Panc1 (cell line): ENCODE results near the gene CAMK1G. TPM values are rescaled to one million over a fixed set of nuclear protein-coding genes. Genes with fewer than 3 reads are reported as not detected.

Experiments
- ATAC-seq: fragments of 200-7000 bp; cut with Tn5 transposase; 2 replicates; pipeline ENCODE4 v1.9.1; 2020; ENCODE audit warnings: mild to moderate bottlenecking, moderate library complexity
- BruUV-seq: library from RNA; stranded (reverse); fragments of 400-500 nt; replicated peaks from 2 replicates; lab custom pipeline; 2021; lab: Mats Ljungman, UMichigan
- CTCF ChIA-PET: fragments of 300-600 bp; sonication (Branson Sonifier 250); formaldehyde crosslinking; loops from one replicate; lab custom pipeline; 2022; ENCODE audit warnings: antibody characterized with exemption; lab: Charles Lee
- POLR2A ChIA-PET: fragments of 300-600 bp; sonication (Branson Sonifier 250); formaldehyde crosslinking; loops from one replicate; lab custom pipeline; 2022; ENCODE audit warnings: antibody characterized with exemption; lab: Charles Lee
- DNase-seq: peaks from one replicate; pipeline ENCODE4 v3.0.0-alpha.2; 2010; ENCODE audit warnings: low read depth, low spot score
- H3K27ac ChIP-seq: 2 replicates; pipeline ENCODE4 v1.5.1; 2011; ENCODE audit warnings: mild to moderate bottlenecking, low read length, inconsistent platforms
- H3K27me3 ChIP-seq: fragments of 200-500 bp; sonication (Bioruptor generic); 2 replicates; pipeline ENCODE4 v1.6.0; 2014; ENCODE audit warnings: low read length, inconsistent platforms; ENCODE audit not compliant: control insufficient read depth, insufficient read depth
- H3K36me3 ChIP-seq: fragments of 200-500 bp; sonication (Bioruptor generic); 2 replicates; pipeline ENCODE4 v1.5.1; 2014; ENCODE audit warnings: inconsistent platforms, mild to moderate bottlenecking, low read length, moderate library complexity; ENCODE audit not compliant: control insufficient read depth, insufficient read depth
- H3K4me1 ChIP-seq: 2 replicates; pipeline ENCODE4 v1.5.1; 2011; ENCODE audit warnings: inconsistent platforms, mild to moderate bottlenecking, low read length, moderate library complexity; ENCODE audit not compliant: control insufficient read depth, insufficient read depth
- H3K4me3 ChIP-seq, 2 experiments: 2 replicates each; pipeline ENCODE4 v1.5.1; 2011 to 2012; ENCODE audit warnings: low read depth in 2 of 2, low read length in 2 of 2, mild to moderate bottlenecking in 2 of 2, inconsistent platforms in 1 of 2, moderate library complexity in 1 of 2
- H3K9me3 ChIP-seq: fragments of 200-500 bp; sonication (Bioruptor generic); 2 replicates; pipeline ENCODE4 v1.5.1; 2014; ENCODE audit warnings: low read depth, mild to moderate bottlenecking, inconsistent platforms, low read length, moderate library complexity; ENCODE audit not compliant: control insufficient read depth, insufficient read depth
- CTCF ChIP-seq: fragments of 450-650 bp; IDR thresholded peaks from 2 replicates; pipeline ENCODE4 v1.5.1; 2017; ENCODE audit warnings: mild to moderate bottlenecking
- POLR2AphosphoS5 ChIP-seq: IDR thresholded peaks from 2 replicates; pipeline ENCODE4 v1.6.1; 2012; ENCODE audit warnings: mild to moderate bottlenecking, low read depth, low read length, moderate library complexity
- REST ChIP-seq, 2 experiments: IDR thresholded peaks; 2 replicates each; pipeline ENCODE4 v1.6.1; 2011 to 2012; ENCODE audit warnings: low read depth in 2 of 2, control low read depth in 1 of 2, low read length in 1 of 2, mild to moderate bottlenecking in 1 of 2, moderate library complexity in 1 of 2; ENCODE audit not compliant: insufficient read depth in 1 of 2
- SIN3A ChIP-seq: IDR thresholded peaks from 2 replicates; pipeline ENCODE4 v1.6.1; 2012; ENCODE audit warnings: low read depth, mild to moderate bottlenecking, low read length, moderate library complexity, borderline replicate concordance; ENCODE audit not compliant: insufficient read depth
- TCF7L2 ChIP-seq: IDR thresholded peaks from 2 replicates; pipeline ENCODE4 v1.6.1; 2011; ENCODE audit warnings: mild to moderate bottlenecking, low read depth, low read length, inconsistent platforms
- in situ Hi-C: cut with HindIII; loops from 2 replicates; pipeline ENCODE4 v1.10.0; 2016; ENCODE audit warnings: low sequenced_read_pairs, low pct_unique_long_range_greater_than_20kb
- intact Hi-C: fragments of 100-400 bp; cut with micrococcal nuclease; formaldehyde crosslinking; loops from one replicate; pipeline ENCODE4 v1.10.0; 2022; ENCODE audit not compliant: unreplicated experiment
- total RNA-seq: library from RNA; stranded (reverse); gene quantifications from one replicate; pipeline ENCODE4 v1.2.1, GENCODE V29; 2021; ENCODE audit not compliant: unreplicated experiment

Gene CAMK1G
- total RNA-seq, 1 experiment from 2014 or later: not detected

GRCh38 chr1:209565759-209566678, 17.5 kb upstream of the CAMK1G start:
- Histone ChIP-seq H3K9me3 (no peaks in the 10 kb centered on the region), H3K36me3 (no peaks in the 10 kb centered on the region), H3K4me1 (no peaks in the 10 kb centered on the region), H3K27me3 (no peaks in the 10 kb centered on the region), H3K4me3 (no peak overlapping the region), H3K27ac (no peak overlapping the region)
- ChIA-PET POLR2A (no interaction called here), CTCF (interaction anchor here (1.1 to 1.5 kb wide), 2 partner anchors 24 to 318 kb away, joined by 3 read pairs; no protein-coding TSS in a partner anchor)
- ATAC-seq: peak; percentile 97
- in situ Hi-C loops: no loop called here
- intact Hi-C loops: loop anchor here (5.0 to 10.0 kb wide), 3 partner anchors 214 to 361 kb away; no protein-coding TSS in a partner anchor
- peak; percentile 38 for DNase-seq
- BruUV-seq: no TSS peak
- no peak for TF ChIP-seq TCF7L2
- peak; percentile 87 for TF ChIP-seq CTCF

DNA sequence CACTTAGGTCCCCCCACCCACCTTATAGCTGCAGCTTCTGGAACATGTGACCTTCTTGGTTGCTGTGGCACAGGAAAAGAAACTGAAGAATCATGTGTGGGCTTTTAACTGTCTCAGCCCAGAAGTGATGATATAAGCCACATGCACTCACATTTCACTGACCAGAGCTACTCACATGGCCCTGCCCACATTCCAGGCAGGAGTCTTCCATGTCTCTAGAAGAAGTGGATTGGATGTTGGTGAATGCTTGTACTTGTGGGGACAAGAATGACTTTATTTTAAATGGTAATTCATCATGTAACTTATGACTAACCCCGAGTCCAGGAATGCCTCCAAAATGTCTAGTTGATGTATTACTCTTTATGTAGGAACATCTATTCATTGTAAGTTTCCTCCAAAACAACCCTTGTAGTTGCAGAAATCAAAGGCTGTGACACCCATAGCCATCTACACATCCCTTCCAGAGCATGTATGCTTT, 15.8 kb upstream of the CAMK1G start:
- Histone ChIP-seq H3K27ac (no peak overlapping the region), H3K27me3 (0 out of 2 replicates have a peak, but pooled peaks cover 4% of the 10 kb centered on the region), H3K4me3 (no peak overlapping the region), H3K9me3 (no peaks in the 10 kb centered on the region), H3K36me3 (no peaks in the 10 kb centered on the region), H3K4me1 (no peaks in the 10 kb centered on the region)
- CTCF ChIA-PET: no interaction called here
- intact Hi-C loops: loop anchor here (2.0 to 10.0 kb wide), 4 partner anchors 125 to 363 kb away; no protein-coding TSS in a partner anchor
- no peak for ATAC-seq
- in situ Hi-C loops: no loop called here
- no TSS peak for BruUV-seq
- POLR2A ChIA-PET: no interaction called here
- no peak for DNase-seq
- TF ChIP-seq CTCF: no peak
- no peak for TF ChIP-seq TCF7L2
- TF ChIP-seq REST (IDR thresholded peaks at IDR 0.05; ENCODE audit: insufficient read depth in 1 of 2, low read depth in 2 of 2, low read length in 1 of 2): no peak
- TF ChIP-seq POLR2AphosphoS5: no peak
- TF ChIP-seq SIN3A: no peak
